ENCODE results near the gene RND2.

DNA sequence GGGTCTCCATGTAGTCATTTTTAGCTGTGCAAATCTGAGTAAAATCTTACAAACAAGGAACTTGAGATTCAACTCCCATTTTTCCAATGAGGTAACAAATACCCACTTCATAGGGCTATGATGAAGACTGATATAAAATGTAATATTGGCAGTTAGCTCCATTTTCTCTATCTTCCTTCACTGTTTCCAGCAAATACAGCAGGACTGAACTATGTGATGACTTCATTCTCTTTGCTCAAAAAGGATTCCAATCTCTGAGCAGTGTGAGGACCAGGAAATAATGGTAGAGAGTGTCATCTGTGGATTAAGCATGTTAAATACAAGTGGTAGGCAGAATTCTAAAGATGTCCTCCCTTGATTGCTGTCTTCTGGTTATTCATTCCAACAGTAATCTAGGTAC, 18.3 kb downstream of the RND2 start:
- TF ChIP-seq, protein P1, sequence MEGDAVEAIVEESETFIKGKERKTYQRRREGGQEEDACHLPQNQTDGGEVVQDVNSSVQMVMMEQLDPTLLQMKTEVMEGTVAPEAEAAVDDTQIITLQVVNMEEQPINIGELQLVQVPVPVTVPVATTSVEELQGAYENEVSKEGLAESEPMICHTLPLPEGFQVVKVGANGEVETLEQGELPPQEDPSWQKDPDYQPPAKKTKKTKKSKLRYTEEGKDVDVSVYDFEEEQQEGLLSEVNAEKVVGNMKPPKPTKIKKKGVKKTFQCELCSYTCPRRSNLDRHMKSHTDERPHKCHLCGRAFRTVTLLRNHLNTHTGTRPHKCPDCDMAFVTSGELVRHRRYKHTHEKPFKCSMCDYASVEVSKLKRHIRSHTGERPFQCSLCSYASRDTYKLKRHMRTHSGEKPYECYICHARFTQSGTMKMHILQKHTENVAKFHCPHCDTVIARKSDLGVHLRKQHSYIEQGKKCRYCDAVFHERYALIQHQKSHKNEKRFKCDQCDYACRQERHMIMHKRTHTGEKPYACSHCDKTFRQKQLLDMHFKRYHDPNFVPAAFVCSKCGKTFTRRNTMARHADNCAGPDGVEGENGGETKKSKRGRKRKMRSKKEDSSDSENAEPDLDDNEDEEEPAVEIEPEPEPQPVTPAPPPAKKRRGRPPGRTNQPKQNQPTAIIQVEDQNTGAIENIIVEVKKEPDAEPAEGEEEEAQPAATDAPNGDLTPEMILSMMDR (IDR thresholded peaks at IDR 0.05; ENCODE audit: low read depth, low read length, missing input control) = no peak
- TF ChIP-seq HNF4G (IDR thresholded peaks at IDR 0.05) = no peak
- TF ChIP-seq HNF4A (conservative IDR thresholded peaks at IDR 0.05) = no peak
- no peak for TF ChIP-seq YY1 (IDR thresholded peaks at IDR 0.05)
- no peak for TF ChIP-seq RAD21 (IDR thresholded peaks at IDR 0.05)
- TF ChIP-seq RXRA (IDR thresholded peaks at IDR 0.05) = no peak
